ENCODE measurements around the gene ATAD1.
"Not testable (repeated sequence)": the region's sequence is repeated elsewhere in the genome, so short reads cannot be mapped to it uniquely, and the experiment has no call there.

Gene ATAD1

GRCh38 chr10:87817609-87818504 lies at the start of gene ATAD1:
Gene ATAD1 (minus strand): TSS chr10:87818226. CDS start chr10:87814599, 3,627 bp downstream.
- DNase-seq (ENCODE audit: low spot score), result peak; percentile 93

- DNase-seq (ENCODE audit: low spot score), result no peak
Observed at GRCh38 chr10:87867453-87867852, 49.4 kb upstream of the ATAD1 start.

- no peak for DNase-seq (ENCODE audit: low spot score)
Observed at GRCh38 chr10:87866412-87866974, 48.5 kb upstream of the ATAD1 start.

GRCh38 chr10:87865241-87865881 lies 47.3 kb upstream of the ATAD1 start:
- no peak for DNase-seq (ENCODE audit: low spot score)

- DNase-seq (ENCODE audit: low spot score), result no peak
Observed at GRCh38 chr10:87864496-87865059, 46.6 kb upstream of the ATAD1 start.

- DNase-seq (ENCODE audit: low spot score), result peak; percentile 45
Observed at GRCh38 chr10:87863951-87864495, 46.0 kb upstream of the ATAD1 start.

GRCh38 chr10:87863053-87863943 lies 45.3 kb upstream of the ATAD1 start, which contains the start of the genes KLLN and PTEN:
Gene KLLN (minus strand): TSS chr10:87863533. CDS start chr10:87862487, 1,046 bp downstream.
Gene PTEN (plus strand): TSS chr10:87863625. CDS start chr10:87864470, 845 bp downstream.
- DNase-seq (ENCODE audit: low spot score), result peak; percentile 95

- no peak for DNase-seq (ENCODE audit: low spot score)
Observed at GRCh38 chr10:87862679-87863052, 44.6 kb upstream of the ATAD1 start.

- DNase-seq (ENCODE audit: low spot score), result peak; percentile 98
Observed at GRCh38 chr10:87861953-87862678, 44.1 kb upstream of the ATAD1 start.

- DNase-seq (ENCODE audit: low spot score), result peak; percentile 83
Observed at GRCh38 chr10:87861566-87861952, 43.5 kb upstream of the ATAD1 start.

GRCh38 chr10:87860816-87861403 lies 42.9 kb upstream of the ATAD1 start:
- DNase-seq (ENCODE audit: low spot score), result no peak

GRCh38 chr10:87860156-87860795 lies 42.2 kb upstream of the ATAD1 start:
- peak; percentile 71 for DNase-seq (ENCODE audit: low spot score)

- DNase-seq (ENCODE audit: low spot score), result not testable (repeated sequence)
Observed at GRCh38 chr10:87855665-87856064, 37.6 kb upstream of the ATAD1 start.

GRCh38 chr10:87855247-87855646 lies 37.2 kb upstream of the ATAD1 start:
- DNase-seq (ENCODE audit: low spot score), result not testable (repeated sequence)

GRCh38 chr10:87852089-87852488 lies 34.1 kb upstream of the ATAD1 start:
- no peak for DNase-seq (ENCODE audit: low spot score)

- DNase-seq (ENCODE audit: low spot score), result peak; percentile 67
Observed at GRCh38 chr10:87850742-87851205, 32.7 kb upstream of the ATAD1 start.

- no peak for DNase-seq (ENCODE audit: low spot score)
Observed at GRCh38 chr10:87849001-87849400, 31.0 kb upstream of the ATAD1 start.

GRCh38 chr10:87847550-87847949 lies 29.5 kb upstream of the ATAD1 start:
- DNase-seq (ENCODE audit: low spot score), result no peak

GRCh38 chr10:87846711-87847110 lies 28.7 kb upstream of the ATAD1 start:
- not testable (repeated sequence) for DNase-seq (ENCODE audit: low spot score)
